ENCODE data around the gene IVNS1ABP.
"Not testable (repeated sequence)": the region's sequence is repeated elsewhere in the genome, so short reads cannot be mapped to it uniquely, and the experiment has no call there.

IVNS1ABP gene

DNA sequence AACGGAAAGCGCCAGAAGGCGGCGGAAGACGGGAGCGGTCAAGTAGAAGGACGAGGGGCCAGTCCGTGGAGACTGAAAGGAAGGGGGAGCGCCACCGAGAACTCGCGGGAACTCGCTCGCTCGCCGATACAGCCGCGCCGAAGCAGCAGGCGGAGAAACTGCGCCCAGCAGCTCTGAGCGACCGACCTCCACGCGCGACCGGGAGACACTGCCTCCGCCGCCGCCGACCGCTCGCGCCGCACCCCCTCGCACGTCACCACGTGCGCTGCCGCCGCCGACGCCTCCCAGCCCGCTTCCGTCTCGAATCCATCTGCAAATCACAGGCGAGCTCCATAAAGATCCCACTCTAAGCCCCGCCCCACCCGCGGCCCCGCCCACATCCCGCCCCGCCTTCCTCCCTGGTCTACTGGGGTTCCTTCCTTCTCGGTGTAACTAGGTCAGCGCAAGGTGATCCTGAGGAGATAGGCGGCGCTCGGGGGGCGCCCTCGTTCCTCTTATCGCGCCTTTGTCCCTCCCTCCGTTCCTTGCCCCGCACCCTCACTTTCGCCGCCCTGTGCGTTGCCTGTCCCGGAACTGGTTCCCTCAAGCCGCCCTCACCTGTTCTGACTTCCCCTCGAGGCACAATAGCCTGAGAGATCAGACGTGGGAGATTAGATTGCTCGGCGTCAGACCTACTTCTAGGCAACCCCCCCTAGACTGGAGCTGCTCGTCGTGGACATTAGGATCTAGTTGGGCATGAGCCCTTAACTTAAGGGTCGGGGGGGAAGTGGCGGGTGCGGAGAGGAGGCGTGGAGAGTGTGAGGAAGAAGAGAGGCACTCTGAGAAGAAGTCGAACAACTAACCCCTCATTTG, at the start of gene IVNS1ABP:
TSS of gene IVNS1ABP (minus strand) at position 210 of the 852 bp plus-strand sequence. CDS start 7,750 bp downstream, outside the sequence.
- peak; percentile 41 to 97 (median 94) for DNase-seq

DNA sequence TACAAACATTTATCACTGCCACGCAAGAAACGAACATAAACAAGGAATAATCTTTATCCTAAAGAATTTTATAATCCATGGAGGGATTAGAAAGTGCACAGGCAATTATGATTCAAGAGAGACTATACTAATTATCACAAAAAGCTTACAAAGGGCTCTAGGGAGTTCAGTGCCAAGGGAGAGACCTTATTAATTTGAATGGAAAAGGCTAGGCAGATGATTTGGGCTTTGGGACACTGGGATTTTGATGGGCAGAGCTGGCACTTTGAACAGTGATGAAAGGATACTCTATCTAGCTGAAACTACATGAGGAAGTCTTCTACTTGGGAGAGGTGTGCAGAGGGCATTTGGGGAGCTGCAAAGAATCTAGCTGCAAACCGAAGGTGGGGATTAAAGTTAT, 48.9 kb upstream of the IVNS1ABP start:
- no peak for DNase-seq

DNA sequence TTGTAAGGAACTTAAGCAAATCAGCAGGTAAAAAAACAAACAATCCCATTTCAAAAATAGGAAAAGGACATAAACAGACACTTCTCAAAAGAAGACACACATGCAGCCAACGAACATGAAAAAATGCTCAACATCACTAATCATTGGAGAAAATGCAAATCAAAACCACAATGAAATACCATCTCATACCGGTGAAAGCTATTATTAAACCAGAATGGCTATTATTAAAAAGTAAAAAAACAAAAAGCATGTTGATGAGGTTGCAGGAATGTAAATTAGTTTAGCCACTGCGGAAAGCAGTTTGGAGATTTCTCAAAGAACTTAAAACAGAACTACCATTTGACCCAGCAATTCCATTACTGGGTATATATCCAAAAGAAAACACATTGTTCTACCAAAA, 47.5 kb upstream of the IVNS1ABP start:
- not testable (repeated sequence) for DNase-seq

DNA sequence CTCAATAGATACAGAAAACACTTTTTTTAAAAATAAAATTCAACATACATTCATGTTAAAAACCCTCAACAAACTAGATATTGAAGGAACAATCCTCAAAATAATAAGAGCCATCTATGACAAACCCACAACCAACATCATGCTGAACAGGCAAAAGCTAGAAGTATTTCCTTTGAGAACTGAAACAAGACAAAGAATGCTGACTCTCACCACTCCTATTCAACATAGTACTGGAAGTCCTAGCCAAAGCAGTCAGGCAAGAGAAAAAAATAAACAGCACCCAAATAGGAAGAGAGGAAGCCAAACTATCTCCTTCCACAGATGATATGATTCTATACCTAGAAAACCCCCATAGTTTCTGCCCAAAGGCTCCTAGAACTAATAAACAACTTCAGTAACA, 46.2 kb upstream of the IVNS1ABP start:
- no peak for DNase-seq

DNA sequence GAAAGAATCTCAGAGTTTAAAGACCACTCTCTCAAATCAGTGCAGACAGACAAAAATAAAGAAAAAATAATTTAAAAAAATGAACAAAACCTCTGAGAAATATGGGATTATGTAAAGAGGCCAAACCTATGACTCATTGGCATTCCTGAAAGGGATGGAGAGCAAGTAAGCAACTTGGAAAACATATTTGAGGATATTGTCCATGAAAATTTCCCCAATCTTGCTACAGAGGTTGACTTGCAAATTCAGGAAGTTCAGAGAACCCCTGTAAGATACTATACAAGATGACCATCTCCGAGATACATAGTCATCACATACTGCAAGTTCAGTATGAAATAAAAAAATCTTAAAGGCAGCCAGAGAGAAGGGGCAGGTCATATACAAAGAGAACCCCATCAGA, 43.7 kb upstream of the IVNS1ABP start:
- DNase-seq, result no peak

DNA sequence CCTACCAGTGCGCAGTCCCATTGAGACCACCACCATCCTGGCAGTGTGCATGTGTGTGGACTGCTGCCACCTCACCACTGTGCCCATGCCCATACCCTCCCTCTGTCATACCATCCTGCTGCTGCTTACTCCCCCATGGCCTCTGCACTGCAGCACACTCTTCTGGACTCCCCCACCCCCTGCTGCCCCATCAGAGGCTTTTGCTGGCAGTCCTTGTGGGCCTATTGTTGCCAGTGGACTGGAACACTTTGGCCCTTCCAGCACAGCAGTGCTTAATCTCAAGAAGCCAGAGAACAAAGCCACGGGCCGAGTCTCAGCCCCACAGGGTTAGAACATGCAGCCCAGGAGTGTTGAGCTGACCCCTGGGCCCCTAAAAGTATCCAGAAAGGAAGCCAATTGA, 41.9 kb upstream of the IVNS1ABP start:
- DNase-seq, result no peak

DNA sequence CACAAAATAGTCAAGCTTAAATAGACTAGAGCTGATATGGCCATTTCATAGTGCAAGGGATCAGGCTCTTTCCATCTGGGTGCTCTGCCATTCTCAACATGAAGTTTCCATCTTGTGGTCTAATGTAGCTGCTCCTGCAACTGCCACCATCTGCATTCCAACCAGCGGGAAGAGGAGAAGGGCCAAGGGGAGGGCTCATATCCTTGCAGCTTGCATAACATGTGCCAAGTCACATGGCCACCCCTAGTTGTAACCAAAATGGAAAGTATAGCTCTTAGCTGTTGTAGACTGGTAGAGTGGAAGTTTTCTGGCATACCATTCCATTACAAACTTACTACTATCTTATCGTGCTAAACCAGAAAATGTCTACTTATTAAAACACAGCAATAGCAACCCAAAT, 38.9 kb upstream of the IVNS1ABP start:
- no peak for DNase-seq

DNA sequence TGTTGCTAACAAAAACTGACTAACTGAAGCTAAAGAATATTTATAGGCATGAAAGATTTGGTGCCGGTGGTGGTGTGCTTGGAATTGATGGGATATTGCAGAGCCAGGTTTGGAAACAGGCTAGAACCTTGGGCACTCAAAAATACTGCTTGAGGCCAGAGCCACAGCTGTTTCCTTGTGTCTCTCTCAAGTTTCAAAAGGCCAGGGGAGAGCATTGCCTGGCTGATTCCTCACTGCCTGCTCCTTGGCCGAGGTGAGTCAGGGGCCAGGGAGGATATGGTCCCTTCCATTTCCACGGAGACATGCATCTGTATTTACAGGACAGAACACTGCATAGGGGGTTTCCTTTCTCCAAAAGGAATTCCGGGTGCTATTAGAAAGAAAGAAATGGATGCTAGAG, 36.1 kb upstream of the IVNS1ABP start:
- no peak for DNase-seq

DNA sequence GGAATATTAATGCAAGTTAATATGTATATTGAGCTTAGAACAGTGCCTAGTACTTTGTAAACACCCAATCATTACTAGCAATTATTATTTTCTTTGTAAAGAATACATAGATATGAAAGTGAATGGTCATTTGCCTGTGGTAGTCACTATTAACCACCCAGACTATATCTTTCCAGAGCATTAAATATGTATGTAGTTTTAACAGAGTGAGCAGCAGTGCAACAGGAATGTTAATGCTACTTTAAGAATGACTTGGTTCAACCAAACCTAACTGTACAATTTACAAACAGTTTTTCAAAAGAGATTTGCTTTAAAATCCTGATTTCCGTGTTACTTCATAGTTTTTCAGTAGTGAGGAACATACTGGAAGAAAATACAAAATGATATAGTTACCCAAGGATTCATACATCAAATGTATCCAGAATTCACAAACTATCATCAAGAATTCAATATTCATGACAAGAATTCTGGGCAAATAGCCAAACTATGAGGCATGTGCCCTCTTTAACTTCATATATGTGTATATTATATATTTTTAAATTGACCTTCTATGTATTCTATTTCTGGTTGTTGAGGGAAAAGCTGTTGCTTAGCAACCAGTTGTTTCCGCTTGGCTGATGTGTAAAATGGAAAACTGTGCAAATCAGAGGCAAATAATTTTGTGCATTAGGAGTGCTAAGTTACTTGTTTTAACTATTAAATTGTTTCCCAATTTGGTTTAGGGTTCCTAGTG, 34.9 kb upstream of the IVNS1ABP start:
- no peak for DNase-seq

DNA sequence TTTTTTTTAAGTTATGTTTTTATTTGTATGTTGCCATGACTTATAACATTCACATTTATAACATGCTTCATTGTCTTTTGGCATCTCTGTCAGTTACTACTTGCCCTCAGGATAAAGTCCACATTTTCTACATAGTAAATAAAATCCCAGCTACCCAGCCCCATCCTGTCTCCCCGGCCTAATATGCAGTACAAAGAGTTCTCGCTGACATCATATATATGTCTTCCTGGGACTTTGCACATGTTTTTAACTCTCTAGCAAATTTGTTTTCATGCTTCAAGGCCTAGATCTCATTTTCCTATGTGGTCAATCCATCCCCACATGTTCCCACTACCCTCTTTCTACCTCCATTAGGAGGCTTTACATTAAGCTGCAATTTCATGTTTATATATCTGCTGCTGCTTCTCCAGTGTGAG, 33.0 kb upstream of the IVNS1ABP start:
- no peak for DNase-seq

DNA sequence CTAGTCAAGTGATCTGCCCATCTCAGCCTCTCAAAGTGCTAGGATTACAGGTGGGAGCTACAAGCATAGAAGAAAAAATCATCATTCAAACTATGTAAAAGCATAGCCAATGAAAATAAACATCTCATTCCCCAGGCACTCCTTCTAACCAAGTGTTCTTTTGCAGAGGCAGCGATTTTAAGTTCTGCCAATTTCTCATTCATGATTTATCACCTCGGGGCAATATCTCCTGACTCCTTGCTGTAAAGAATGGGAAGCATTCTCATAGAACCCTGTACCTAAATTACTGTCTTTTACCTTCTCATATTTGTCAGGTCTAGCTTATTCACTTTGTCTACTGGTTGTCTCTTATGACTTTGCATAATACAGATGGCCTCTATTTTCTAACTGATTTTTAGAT, 32.5 kb upstream of the IVNS1ABP start:
- DNase-seq, result no peak

DNA sequence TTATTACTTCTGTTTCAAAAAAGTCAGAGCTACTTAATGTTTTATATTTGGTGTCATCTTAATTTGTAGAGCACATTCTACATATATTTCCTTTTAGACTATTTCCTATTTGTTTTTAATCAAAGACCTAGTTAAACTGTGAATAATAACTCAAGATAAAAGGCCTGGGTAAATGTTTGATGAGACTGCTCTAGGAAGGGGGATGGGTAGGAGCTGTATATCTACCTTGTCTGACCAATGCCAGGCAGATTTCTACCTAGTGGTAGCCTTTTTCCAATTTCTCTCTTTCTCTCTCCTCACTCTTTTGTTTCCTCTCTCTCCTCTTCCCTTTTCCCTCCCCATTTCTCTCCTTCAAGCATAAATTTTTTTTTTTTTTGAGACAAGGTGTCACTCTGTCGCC, 31.9 kb upstream of the IVNS1ABP start:
- no peak for DNase-seq

DNA sequence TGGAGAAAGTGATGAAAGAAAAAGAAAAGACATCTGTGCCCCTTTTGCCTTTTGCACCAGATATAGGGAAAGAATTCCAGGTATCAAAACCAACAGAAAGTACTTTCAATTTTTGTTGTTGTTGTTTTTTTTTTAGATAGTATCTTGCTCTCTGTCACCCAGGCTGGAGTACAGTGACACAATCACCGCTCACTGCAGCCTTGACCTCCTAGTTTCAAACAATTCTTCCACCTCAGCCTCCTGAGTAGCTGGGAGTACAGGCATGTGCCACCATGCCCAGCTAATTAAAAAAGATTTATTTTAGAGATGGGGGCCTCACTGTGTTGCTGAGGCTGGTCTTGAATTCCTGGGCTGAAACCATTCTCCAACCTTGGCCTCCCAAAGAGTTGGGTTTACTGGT, 31.3 kb upstream of the IVNS1ABP start:
- DNase-seq, result no peak

DNA sequence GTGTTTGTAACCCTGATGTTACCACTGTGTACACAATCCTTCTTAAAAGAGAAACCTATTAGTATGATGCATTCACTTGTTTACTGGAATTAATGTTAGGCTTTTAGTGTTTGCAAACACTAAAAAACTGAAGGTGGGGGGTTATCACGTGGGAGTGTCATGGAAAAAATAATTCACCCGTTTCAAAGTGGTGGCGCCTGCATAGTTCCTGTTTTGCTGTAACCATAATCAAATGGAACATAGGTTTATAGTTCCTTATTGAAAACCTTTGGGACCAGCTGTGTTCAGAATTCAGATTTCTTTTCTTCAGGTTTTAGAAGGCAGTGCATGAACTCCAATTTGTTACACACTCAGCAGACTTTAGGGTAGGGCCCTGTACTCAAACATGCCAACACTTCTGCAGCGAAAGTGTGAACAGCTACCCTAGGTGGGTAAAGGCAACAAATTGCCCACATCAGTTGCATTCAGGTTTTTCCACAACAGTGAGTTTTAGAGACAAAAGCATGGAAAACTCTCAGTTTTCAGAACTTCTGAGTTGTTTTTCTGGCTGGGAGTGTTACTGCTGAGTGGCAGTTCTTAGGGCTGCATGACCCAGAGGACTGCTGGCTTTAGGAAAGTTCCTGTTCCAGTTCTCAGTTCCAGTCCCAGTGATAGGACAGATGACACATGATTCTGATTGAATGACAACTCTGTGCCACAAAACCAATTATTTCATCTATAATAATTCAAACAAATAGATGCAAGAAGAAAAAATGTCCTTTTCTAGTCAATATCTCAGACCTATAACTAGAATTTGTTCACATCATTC, 29.1 kb upstream of the IVNS1ABP start:
- peak in 1 of 56 donors; percentile 12 for DNase-seq

DNA sequence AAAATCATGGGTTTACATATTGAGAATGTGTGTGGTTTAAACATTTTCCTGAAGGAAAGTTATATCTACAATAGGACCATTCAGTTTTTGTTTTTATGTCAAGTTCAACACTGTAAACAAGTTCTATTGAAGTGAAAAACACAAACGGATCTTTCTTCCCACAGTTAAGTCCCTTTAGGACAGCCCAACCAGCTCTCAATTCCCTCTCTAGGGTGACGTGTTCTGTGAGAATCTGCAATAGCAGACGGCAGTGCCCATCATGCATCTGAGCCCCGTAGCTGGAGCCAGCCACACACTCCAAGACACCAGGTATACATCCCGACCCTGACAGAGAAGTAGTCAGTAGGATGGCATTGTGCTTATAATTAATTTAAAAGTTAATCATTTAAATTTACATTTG, 26.3 kb upstream of the IVNS1ABP start:
- DNase-seq, result peak in 9 of 56 donors; percentile 6 to 41 (median 26)

DNA sequence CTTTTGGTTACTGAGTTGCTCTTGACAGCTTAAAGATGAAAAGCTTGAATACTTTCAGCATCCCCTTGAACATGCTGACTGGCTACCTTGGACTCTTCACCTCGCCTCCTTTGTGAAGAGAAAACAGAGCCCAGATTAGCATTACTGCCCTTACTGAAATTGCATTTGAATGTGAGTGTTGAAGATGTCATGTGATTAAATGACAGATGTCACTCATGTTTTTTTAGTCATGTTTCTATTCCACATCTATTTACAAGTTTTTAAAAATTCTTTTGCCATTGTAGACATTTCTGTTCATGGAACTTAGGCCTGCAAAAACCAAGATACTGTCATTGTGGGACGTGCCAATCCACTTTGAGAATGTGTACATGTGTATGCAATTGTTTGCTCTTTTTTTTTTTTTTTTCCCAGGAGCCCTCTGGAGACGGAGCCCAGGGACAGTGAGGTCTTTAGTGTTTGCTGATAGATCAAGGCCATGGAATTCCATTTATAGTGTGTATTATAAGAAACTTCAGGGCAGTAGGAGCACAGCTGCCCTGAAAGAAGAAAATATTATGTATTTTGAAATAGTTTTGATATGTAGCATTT, 25.7 kb upstream of the IVNS1ABP start:
- DNase-seq, result no peak

DNA sequence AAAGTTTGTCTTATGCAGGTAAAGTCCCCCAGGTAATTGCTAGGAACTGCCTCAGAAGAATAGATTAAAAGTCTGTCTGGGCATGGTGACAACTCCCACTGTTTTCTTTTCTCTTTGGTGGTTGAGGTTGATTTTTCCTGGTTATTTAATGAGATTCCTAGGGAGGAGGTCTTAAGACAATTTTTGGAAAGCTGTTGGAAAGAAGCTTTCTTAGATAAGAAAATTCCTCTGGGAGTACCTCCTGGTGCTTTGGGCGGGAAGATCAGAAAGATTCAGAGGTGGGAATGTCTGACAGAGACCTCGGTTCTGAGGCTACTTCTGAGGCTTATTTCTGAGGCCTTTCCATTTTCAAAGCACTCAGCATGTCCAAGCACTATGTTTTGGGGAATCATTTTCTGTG, 25.0 kb upstream of the IVNS1ABP start:
- DNase-seq, result no peak

DNA sequence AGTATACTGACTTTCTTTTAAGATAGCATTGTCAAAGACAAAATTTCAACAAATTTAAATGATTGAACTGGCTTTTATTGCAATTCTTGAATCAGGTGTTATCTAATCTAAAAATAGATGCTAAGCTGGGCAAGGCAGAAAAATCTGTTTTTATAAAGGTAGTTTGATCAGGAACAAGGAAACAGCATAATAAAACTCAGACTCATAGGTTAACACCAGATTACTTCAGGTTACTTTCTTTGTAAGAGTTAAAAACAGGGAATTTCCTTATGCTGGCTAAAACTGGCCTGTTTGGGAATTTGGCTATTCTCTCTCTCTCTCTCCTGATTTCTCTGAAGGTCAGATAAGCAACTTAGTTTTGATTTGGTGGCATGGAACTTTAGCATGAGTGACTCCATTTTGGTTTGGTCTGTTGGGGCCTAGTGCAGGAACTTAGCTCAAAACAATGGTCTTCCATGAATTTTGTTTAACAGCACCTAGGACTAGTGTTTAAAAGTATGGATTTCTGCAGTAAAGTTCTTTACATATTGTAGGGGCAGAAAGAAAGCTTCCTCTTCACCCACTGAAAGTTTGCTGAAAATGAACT, 24.2 kb upstream of the IVNS1ABP start:
- DNase-seq, result no peak

DNA sequence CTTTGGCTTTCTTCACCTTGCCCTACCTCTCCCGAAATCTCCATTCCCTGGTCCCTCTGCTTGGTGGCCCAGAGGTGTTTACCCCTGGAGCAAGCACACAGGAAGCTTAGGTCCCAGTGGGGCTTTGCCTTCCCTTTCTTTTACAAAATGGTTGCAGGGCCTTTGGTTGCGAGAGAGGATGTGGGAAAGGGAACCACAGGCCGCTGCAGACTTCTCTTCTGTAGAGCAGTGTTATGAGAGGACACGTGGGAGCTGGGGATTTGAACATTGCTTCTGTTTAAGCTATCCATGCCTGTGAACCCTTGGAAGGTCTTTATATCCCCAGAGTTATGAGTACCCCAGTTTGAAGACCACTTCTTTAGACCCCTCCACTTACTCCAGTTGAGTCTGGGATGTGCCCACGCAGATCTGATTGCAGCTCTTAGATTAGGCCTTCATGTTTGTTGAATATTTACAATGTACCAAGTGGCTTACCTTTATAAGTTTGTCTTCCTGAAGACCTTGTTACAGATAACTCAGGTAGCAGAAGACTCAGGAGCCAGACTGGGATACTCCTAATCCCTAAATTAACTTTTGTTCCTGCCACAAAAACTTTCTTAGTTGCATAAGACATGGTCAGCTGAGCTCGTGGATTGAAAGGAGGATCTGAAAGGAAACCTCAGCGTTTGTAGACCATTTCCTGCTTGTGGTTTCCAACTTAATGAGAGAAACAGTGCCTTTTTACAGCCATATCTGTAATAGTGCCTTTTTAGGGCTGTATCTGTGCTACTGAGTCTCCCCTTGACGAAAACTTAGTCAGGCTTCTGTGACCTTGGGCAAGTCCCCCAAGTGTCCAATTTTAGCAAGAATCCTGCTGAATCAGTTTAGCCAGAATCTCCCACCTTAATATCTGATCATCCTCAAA, 21.9 kb upstream of the IVNS1ABP start:
- DNase-seq, result peak in 9 of 56 donors; percentile 2 to 33 (median 12)

DNA sequence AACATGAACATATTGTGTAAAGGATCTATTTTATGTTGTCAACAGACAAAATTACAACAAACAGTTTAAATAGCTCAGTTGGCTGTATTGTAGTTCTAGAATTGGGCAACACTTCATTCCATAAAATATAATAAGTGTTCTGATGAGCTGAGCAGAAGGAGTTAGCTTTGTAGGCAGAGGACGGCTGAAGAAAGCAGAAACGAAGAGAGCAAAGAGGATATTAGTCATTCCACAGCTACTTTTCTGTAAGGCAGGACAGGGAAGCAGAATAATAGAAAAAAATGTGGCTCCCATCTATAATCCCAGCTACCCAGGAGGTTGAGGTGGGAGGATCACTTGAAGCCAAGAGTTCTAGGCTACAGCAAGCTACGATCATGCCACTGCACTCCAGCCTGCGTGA, 20.2 kb upstream of the IVNS1ABP start:
- no peak for DNase-seq

All from amygdala (tissue), 56 donors.